H1 (cell line): ENCODE data around the gene FRY. TPM values are rescaled to one million over a fixed set of nuclear protein-coding genes. Genes with fewer than 3 reads are reported as not detected.

ENCODE experiments used
- CTCF ChIA-PET: fragments of 300-600 bp; sonication (Branson Sonifier 250); formaldehyde crosslinking; loops from one replicate; lab custom pipeline; 2021; ENCODE audit not compliant: partially characterized antibody; lab: Charles Lee
- POLR2A ChIA-PET: fragments of 300-600 bp; sonication (Branson Sonifier 250); formaldehyde crosslinking; loops from one replicate; lab custom pipeline; 2021; ENCODE audit warnings: inconsistent platforms; ENCODE audit not compliant: partially characterized antibody; lab: Charles Lee
- DNase-seq, 2 experiments: peaks; one replicate each; pipeline versions ENCODE4 v3.0.0 to v3.0.0-alpha.2; 2010 to 2022; ENCODE audit warnings: low spot score in 2 of 2, low read depth in 1 of 2, mixed read lengths in 1 of 2
- FAIRE-seq: peaks from 2 replicates; lab custom pipeline; 2011; peaks lifted over from hg19 to GRCh38; lab: Jason Lieb, UNC
- H2AFZ ChIP-seq: 2 replicates; pipeline ENCODE4 v1.8.1; 2012; ENCODE audit warnings: low read length, inconsistent platforms
- H2AK5ac ChIP-seq: 2 replicates; pipeline ENCODE4 v1.6.1; 2013; ENCODE audit warnings: low read depth, low read length
- H2BK120ac ChIP-seq: replicated peaks from 2 replicates; pipeline ENCODE3; 2013; ENCODE audit warnings: low read depth, low read length, inconsistent platforms
- H2BK12ac ChIP-seq: 2 replicates; pipeline ENCODE4 v1.6.1; 2013; ENCODE audit warnings: low read depth, low read length
- H2BK15ac ChIP-seq: 2 replicates; pipeline ENCODE4 v1.6.1; 2013; ENCODE audit warnings: low read length
- H2BK20ac ChIP-seq: 2 replicates; pipeline ENCODE4 v1.6.1; 2013; ENCODE audit warnings: low read length
- H2BK5ac ChIP-seq: 2 replicates; pipeline ENCODE4 v1.6.1; 2013; ENCODE audit warnings: low read depth, low read length
- H3K14ac ChIP-seq: 2 replicates; pipeline ENCODE4 v1.6.1; 2013; ENCODE audit warnings: inconsistent platforms; ENCODE audit not compliant: insufficient read length
- H3K18ac ChIP-seq: 2 replicates; pipeline ENCODE4 v1.6.1; 2013; ENCODE audit warnings: low read length; ENCODE audit errors: extremely low read depth
- H3K23ac ChIP-seq: 2 replicates; pipeline ENCODE4 v1.6.1; 2013; ENCODE audit warnings: inconsistent platforms; ENCODE audit not compliant: insufficient read length
- H3K23me2 ChIP-seq: 2 replicates; pipeline ENCODE4 v1.6.1; 2013; ENCODE audit warnings: low read depth, low read length
- H3K27ac ChIP-seq: 2 replicates; pipeline ENCODE4 v1.6.1; 2011; ENCODE audit warnings: low read depth, low read length, inconsistent platforms
- H3K27me3 ChIP-seq, 4 experiments: replicated peaks in 1 of 4; 1 replicate in 1 of 4; 2 replicates in 3 of 4; pipeline versions ENCODE4 v1.6.1 to v1.8.1; 2011 to 2013; ENCODE audit warnings: low read length in 3 of 4, mild to moderate bottlenecking in 3 of 4, inconsistent platforms in 2 of 4, mixed read lengths in 2 of 4, moderate library complexity in 1 of 4; ENCODE audit not compliant: control insufficient read depth in 3 of 4, insufficient read depth in 3 of 4; ENCODE audit errors: extremely low read depth in 1 of 4
- H3K36me3 ChIP-seq, 4 experiments: 2 replicates each; pipeline versions ENCODE4 v1.6.1 to v1.8.1; 2011 to 2013; ENCODE audit warnings: mild to moderate bottlenecking in 4 of 4, low read length in 3 of 4, moderate library complexity in 2 of 4, control low read depth in 1 of 4, inconsistent platforms in 1 of 4; ENCODE audit not compliant: insufficient read depth in 4 of 4, control insufficient read depth in 2 of 4
- H3K4ac ChIP-seq: replicated peaks from 2 replicates; pipeline ENCODE3; 2013; ENCODE audit warnings: low read length, low read depth, mixed read lengths, inconsistent platforms; ENCODE audit not compliant: insufficient read length
- H3K4me1 ChIP-seq, 4 experiments: replicated peaks in 1 of 4; 1 replicate in 1 of 4; 2 replicates in 3 of 4; pipeline versions ENCODE4 v1.6.1 to v1.8.1; 2011 to 2013; ENCODE audit warnings: low read length in 3 of 4, inconsistent platforms in 2 of 4, mixed read lengths in 1 of 4; ENCODE audit not compliant: insufficient read depth in 4 of 4, control insufficient read depth in 3 of 4
- H3K4me2 ChIP-seq, 2 experiments: 2 replicates each; pipeline versions ENCODE4 v1.6.1 to v1.8.1; 2011 to 2013; ENCODE audit warnings: low read depth in 2 of 2, low read length in 2 of 2, control low read depth in 1 of 2, inconsistent platforms in 1 of 2, mild to moderate bottlenecking in 1 of 2; ENCODE audit not compliant: insufficient read depth in 1 of 2
- H3K4me3 ChIP-seq, 4 experiments: fragments of 200-600, 300-600 bp in 1 of 4; sonication (generic), shearing (Covaris generic), sonication (Bioruptor Twin) in 1 of 4; 2 replicates each; pipeline versions ENCODE4 v1.5.1 to v1.8.1; 2011 to 2016; ENCODE audit warnings: low read length in 4 of 4, low read depth in 3 of 4, control low read depth in 2 of 4, inconsistent platforms in 2 of 4, mild to moderate bottlenecking in 2 of 4, mixed read lengths in 1 of 4, moderate library complexity in 1 of 4; ENCODE audit not compliant: insufficient read depth in 2 of 4; ENCODE audit errors: extremely low read depth in 1 of 4
- H3K56ac ChIP-seq: replicated peaks from 2 replicates; pipeline ENCODE3; 2013; ENCODE audit warnings: low read depth, mild to moderate bottlenecking, mixed read lengths, low read length, inconsistent platforms; ENCODE audit not compliant: insufficient read length
- H3K79me1 ChIP-seq: 2 replicates; pipeline ENCODE4 v1.6.1; 2013; ENCODE audit warnings: low read depth, low read length, control low read depth
- H3K79me2 ChIP-seq, 2 experiments: 2 replicates each; pipeline versions ENCODE4 v1.6.1 to v1.8.1; 2012 to 2013; ENCODE audit warnings: low read length in 2 of 2, mild to moderate bottlenecking in 2 of 2, inconsistent platforms in 1 of 2; ENCODE audit not compliant: insufficient read depth in 2 of 2, control insufficient read depth in 1 of 2
- H3K9ac ChIP-seq, 4 experiments: replicated peaks in 1 of 4; 1 replicate in 1 of 4; 2 replicates in 3 of 4; pipeline versions ENCODE4 v1.6.1 to v1.8.1; 2011 to 2013; ENCODE audit warnings: low read depth in 3 of 4, low read length in 3 of 4, control low read depth in 2 of 4, mild to moderate bottlenecking in 2 of 4, moderate library complexity in 2 of 4, inconsistent platforms in 1 of 4; ENCODE audit errors: extremely low read depth in 1 of 4
- H3K9me3 ChIP-seq, 2 experiments: 2 replicates each; pipeline versions ENCODE4 v1.6.1 to v1.8.1; 2012 to 2013; ENCODE audit warnings: mild to moderate bottlenecking in 2 of 2, moderate library complexity in 2 of 2, control low read depth in 1 of 2, inconsistent platforms in 1 of 2, low read depth in 1 of 2, low read length in 1 of 2, mixed read lengths in 1 of 2; ENCODE audit not compliant: insufficient read depth in 2 of 2
- H4K20me1 ChIP-seq, 2 experiments: replicated peaks in 1 of 2; 2 replicates each; pipeline versions ENCODE3 to v1.8.1; 2011 to 2013; ENCODE audit warnings: inconsistent platforms in 2 of 2, low read length in 2 of 2, mild to moderate bottlenecking in 1 of 2; ENCODE audit not compliant: insufficient read depth in 2 of 2, control insufficient read depth in 1 of 2
- H4K5ac ChIP-seq: 2 replicates; pipeline ENCODE4 v1.6.1; 2013; ENCODE audit warnings: low read length, low read depth, mixed read lengths, inconsistent platforms; ENCODE audit not compliant: insufficient read length
- H4K8ac ChIP-seq: 2 replicates; pipeline ENCODE4 v1.8.0; 2013; ENCODE audit warnings: mild to moderate bottlenecking, moderate library complexity, low read length, inconsistent platforms; ENCODE audit not compliant: insufficient read depth; ENCODE audit errors: extremely low read depth
- H4K91ac ChIP-seq: replicated peaks from 2 replicates; pipeline ENCODE3; 2013; ENCODE audit warnings: low read length, mixed read lengths, inconsistent platforms; ENCODE audit not compliant: insufficient read length
- BRCA1 ChIP-seq: IDR thresholded peaks from 2 replicates; pipeline ENCODE4 v1.6.1; 2012; ENCODE audit warnings: low read depth, low read length, improper control_type of control experiment
- CEBPB ChIP-seq: IDR thresholded peaks from 2 replicates; pipeline ENCODE4 v1.6.1; 2012; ENCODE audit warnings: low read depth, low read length
- GABPA ChIP-seq: IDR thresholded peaks from 2 replicates; pipeline ENCODE4 v1.6.1; 2011; ENCODE audit warnings: mild to moderate bottlenecking, low read length, moderate library complexity, borderline replicate concordance; ENCODE audit not compliant: insufficient read depth
- JUND ChIP-seq: IDR thresholded peaks from 2 replicates; pipeline ENCODE4 v1.6.1; 2011; ENCODE audit warnings: mild to moderate bottlenecking, improper control_type of control experiment, low read length
- RAD21 ChIP-seq, 2 experiments: IDR thresholded peaks in 1 of 2; conservative IDR thresholded peaks in 1 of 2; 2 replicates each; pipeline ENCODE4 v1.6.1; 2011; ENCODE audit warnings: low read depth in 2 of 2, low read length in 2 of 2, improper control_type of control experiment in 1 of 2, inconsistent platforms in 1 of 2, mild to moderate bottlenecking in 1 of 2, moderate library complexity in 1 of 2
- RBBP5 ChIP-seq: IDR thresholded peaks from 2 replicates; pipeline ENCODE4 v1.7.1; 2012; ENCODE audit warnings: low read depth, mild to moderate bottlenecking, inconsistent platforms, low read length, moderate library complexity, borderline replicate concordance
- SIN3A ChIP-seq, 2 experiments: IDR thresholded peaks in 1 of 2; conservative IDR thresholded peaks in 1 of 2; 2 replicates each; pipeline ENCODE4 v1.6.1; 2011 to 2012; ENCODE audit warnings: low read length in 2 of 2, improper control_type of control experiment in 1 of 2, low read depth in 1 of 2, mild to moderate bottlenecking in 1 of 2
- TAF1 ChIP-seq: IDR thresholded peaks from 2 replicates; pipeline ENCODE4 v1.6.1; 2011; ENCODE audit warnings: mild to moderate bottlenecking, low read depth, low read length
- polyA plus RNA-seq, 7 experiments: library from polyadenylated mRNA; depleted of rRNA in 3 of 7; stranded (reverse) in 5 of 7; unstranded in 2 of 7; fragments of >200 nt in 5 of 7; fragments of 200-250 nt in 2 of 7; gene quantifications; 1 replicate in 5 of 7; 2 replicates in 1 of 7; 4 replicates in 1 of 7; pipeline versions ENCODE4 v1.2.1 to v1.2.3, GENCODE V29; 2011 to 2013; ENCODE audit warnings: missing spikeins in 2 of 7, mixed read lengths in 2 of 7
- total RNA-seq: library from RNA; stranded (reverse); fragmentation: NEBNext Ultra II Directional; extraction: Animal tissue kit (Norgen Biotek cat#: 25700); gene quantifications from 2 replicates; pipeline ENCODE4 v1.2.1, GENCODE V29; 2021
- TF ChIP-seq, protein P1 (sequence below), 3 experiments: IDR thresholded peaks; 1 replicate in 2 of 3; 2 replicates in 1 of 3; pipeline versions ENCODE4 v1.5.1 to v1.6.1; 2011; ENCODE audit warnings: low read length in 3 of 3, mild to moderate bottlenecking in 3 of 3, inconsistent platforms in 2 of 3, low read depth in 1 of 3, moderate library complexity in 1 of 3; ENCODE audit not compliant: insufficient read depth in 1 of 3; ENCODE audit errors: control extremely low read depth in 1 of 3
- TF ChIP-seq, protein P2 (sequence below): IDR thresholded peaks from 2 replicates; pipeline ENCODE4 v1.6.1; 2012; ENCODE audit warnings: inconsistent platforms
- TF ChIP-seq, protein P3 (sequence below): IDR thresholded peaks from 2 replicates; pipeline ENCODE4 v1.6.1; 2011; ENCODE audit warnings: low read length, improper control_type of control experiment

Gene FRY
- total and polyA plus RNA-seq, 2 of the 8 experiments (the other 6 are each of a cell fraction or from before 2014, with no cell fraction given), result 4.3 to 9.2 TPM

DNA sequence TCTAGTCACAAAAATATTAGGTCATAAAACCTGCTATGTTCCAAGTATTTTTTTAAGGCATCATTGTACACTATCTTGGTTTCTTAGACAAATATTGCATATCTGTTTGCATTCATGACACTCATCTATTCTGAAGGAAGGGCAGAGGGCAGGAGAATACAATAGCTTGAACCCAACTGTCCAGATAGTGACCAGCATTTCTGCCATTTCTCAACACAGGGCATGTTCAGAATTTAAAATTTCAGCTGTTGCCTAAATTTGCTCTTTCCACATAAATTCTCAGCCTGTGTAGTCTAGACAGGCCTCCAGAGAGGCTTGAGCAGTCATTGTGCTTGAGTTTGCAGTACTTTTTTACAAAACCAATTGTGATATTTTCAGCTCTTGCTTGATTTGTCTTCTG is 164.1 kb downstream of the FRY start:
- Histone ChIP-seq H3K56ac (no peak overlapping the region), H3K4ac (no peak overlapping the region), H3K4me1 (0 out of 7 replicates have a peak, but pooled peaks cover 0 to 2% (median 0%) of the 10 kb centered on the region in 4 experiments), H3K79me1 (no peaks in the 10 kb centered on the region), H3K27ac (no peak overlapping the region), H4K8ac (no peak overlapping the region), H2BK120ac (no peak overlapping the region), H2AK5ac (no peak overlapping the region), H2BK12ac (no peak overlapping the region), H3K14ac (no peak overlapping the region), H3K27me3 (no peaks in the 10 kb centered on the region), H3K18ac (no peak overlapping the region), H2AFZ (no peak overlapping the region), H3K4me2 (no peak overlapping the region), H3K79me2 (no peaks in the 10 kb centered on the region), H3K23ac (no peak overlapping the region), H4K5ac (no peak overlapping the region), H3K36me3 (no peaks in the 10 kb centered on the region; a peak in 1 of 8 replicates), H3K9me3 (no peaks in the 10 kb centered on the region), H3K23me2 (no peaks in the 10 kb centered on the region), H2BK15ac (no peak overlapping the region), H4K20me1 (no peaks in the 10 kb centered on the region), H2BK20ac (no peak overlapping the region), H4K91ac (no peak overlapping the region), H3K4me3 (no peak overlapping the region), H2BK5ac (no peak overlapping the region), H3K9ac (no peak overlapping the region)
- DNase-seq (no peak), FAIRE-seq (no peak)
- ChIA-PET CTCF (interaction anchor here (0.9 to 1.5 kb wide), 2 partner anchors 30 to 54 kb away, joined by 3 to 7 read pairs; no protein-coding TSS in a partner anchor), POLR2A (no interaction called here)
- TF ChIP-seq GABPA (no peak), BRCA1 (no peak), JUND (no peak), TAF1 (no peak), SIN3A (conservative IDR thresholded peaks at IDR 0.05 in 1 of 2, IDR thresholded peaks at IDR 0.05 in 1 of 2; ENCODE audit: low read depth in 1 of 2, low read length in 2 of 2) (no peak), RAD21 (IDR thresholded peaks at IDR 0.05 in 1 of 2, conservative IDR thresholded peaks at IDR 0.05 in 1 of 2; ENCODE audit: low read depth in 2 of 2, low read length in 2 of 2) (no peak), RBBP5 (no peak), CEBPB (no peak)
- TF ChIP-seq, protein P1, sequence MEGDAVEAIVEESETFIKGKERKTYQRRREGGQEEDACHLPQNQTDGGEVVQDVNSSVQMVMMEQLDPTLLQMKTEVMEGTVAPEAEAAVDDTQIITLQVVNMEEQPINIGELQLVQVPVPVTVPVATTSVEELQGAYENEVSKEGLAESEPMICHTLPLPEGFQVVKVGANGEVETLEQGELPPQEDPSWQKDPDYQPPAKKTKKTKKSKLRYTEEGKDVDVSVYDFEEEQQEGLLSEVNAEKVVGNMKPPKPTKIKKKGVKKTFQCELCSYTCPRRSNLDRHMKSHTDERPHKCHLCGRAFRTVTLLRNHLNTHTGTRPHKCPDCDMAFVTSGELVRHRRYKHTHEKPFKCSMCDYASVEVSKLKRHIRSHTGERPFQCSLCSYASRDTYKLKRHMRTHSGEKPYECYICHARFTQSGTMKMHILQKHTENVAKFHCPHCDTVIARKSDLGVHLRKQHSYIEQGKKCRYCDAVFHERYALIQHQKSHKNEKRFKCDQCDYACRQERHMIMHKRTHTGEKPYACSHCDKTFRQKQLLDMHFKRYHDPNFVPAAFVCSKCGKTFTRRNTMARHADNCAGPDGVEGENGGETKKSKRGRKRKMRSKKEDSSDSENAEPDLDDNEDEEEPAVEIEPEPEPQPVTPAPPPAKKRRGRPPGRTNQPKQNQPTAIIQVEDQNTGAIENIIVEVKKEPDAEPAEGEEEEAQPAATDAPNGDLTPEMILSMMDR (IDR thresholded peaks at IDR 0.05; ENCODE audit: control extremely low read depth in 1 of 3, insufficient read depth in 1 of 3, low read depth in 1 of 3, low read length in 3 of 3), result no peak
- TF ChIP-seq, protein P2, sequence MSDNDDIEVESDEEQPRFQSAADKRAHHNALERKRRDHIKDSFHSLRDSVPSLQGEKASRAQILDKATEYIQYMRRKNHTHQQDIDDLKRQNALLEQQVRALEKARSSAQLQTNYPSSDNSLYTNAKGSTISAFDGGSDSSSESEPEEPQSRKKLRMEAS, result no peak
- TF ChIP-seq, protein P3, sequence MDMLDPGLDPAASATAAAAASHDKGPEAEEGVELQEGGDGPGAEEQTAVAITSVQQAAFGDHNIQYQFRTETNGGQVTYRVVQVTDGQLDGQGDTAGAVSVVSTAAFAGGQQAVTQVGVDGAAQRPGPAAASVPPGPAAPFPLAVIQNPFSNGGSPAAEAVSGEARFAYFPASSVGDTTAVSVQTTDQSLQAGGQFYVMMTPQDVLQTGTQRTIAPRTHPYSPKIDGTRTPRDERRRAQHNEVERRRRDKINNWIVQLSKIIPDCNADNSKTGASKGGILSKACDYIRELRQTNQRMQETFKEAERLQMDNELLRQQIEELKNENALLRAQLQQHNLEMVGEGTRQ, result no peak
